Astrocyte (in vitro differentiated cells and primary cell): Measurements from ENCODE around the gene SDF2L1. TPM values are rescaled to one million over a fixed set of nuclear protein-coding genes. Genes with fewer than 3 reads are reported as not detected.
"Not testable (repeated sequence)": the region's sequence is repeated elsewhere in the genome, so short reads cannot be mapped to it uniquely, and the experiment has no call there.

Experiments used
- DNase-seq: peaks from one replicate; pipeline ENCODE4 v3.0.0-alpha.2; 2010; ENCODE audit warnings: low read depth
- FAIRE-seq: peaks from 2 replicates; lab custom pipeline; 2011; peaks lifted over from hg19 to GRCh38; lab: Jason Lieb, UNC
- H2AFZ ChIP-seq: 2 replicates; pipeline ENCODE4 v1.6.0; 2012; ENCODE audit warnings: low read depth, low read length, inconsistent platforms
- H3K27ac ChIP-seq: 2 replicates; pipeline ENCODE4 v1.5.1; 2011; ENCODE audit warnings: low read depth, low read length, inconsistent platforms
- H3K27me3 ChIP-seq: 2 replicates; pipeline ENCODE4 v1.6.0; 2011; ENCODE audit warnings: low read length, inconsistent platforms; ENCODE audit not compliant: insufficient read depth
- H3K36me3 ChIP-seq: 2 replicates; pipeline ENCODE4 v1.5.1; 2011; ENCODE audit warnings: low read length, inconsistent platforms; ENCODE audit not compliant: insufficient read depth
- H3K4me1 ChIP-seq: 2 replicates; pipeline ENCODE4 v1.5.1; 2011; ENCODE audit warnings: low read length, inconsistent platforms; ENCODE audit not compliant: insufficient read depth
- H3K4me2 ChIP-seq: 2 replicates; pipeline ENCODE4 v1.6.0; 2012; ENCODE audit warnings: low read length, inconsistent platforms
- H3K4me3 ChIP-seq: 2 replicates; pipeline ENCODE4 v1.5.1; 2011; ENCODE audit warnings: low read depth, mild to moderate bottlenecking, low read length, inconsistent platforms; ENCODE audit not compliant: insufficient read depth
- H3K79me2 ChIP-seq: 2 replicates; pipeline ENCODE4 v1.6.0; 2012; ENCODE audit warnings: mild to moderate bottlenecking, low read length, inconsistent platforms; ENCODE audit not compliant: insufficient read depth
- H3K9ac ChIP-seq: 2 replicates; pipeline ENCODE4 v1.6.0; 2012; ENCODE audit warnings: mild to moderate bottlenecking, low read length, inconsistent platforms
- H3K9me3 ChIP-seq: 2 replicates; pipeline ENCODE4 v1.5.1; 2012; ENCODE audit warnings: low read depth, mild to moderate bottlenecking, low read length, inconsistent platforms; ENCODE audit not compliant: insufficient read depth
- H4K20me1 ChIP-seq: 2 replicates; pipeline ENCODE4 v1.6.0; 2012; ENCODE audit warnings: low read length, inconsistent platforms; ENCODE audit not compliant: insufficient read depth
- H3K27ac Mint-ChIP-seq: one replicate; pipeline ENCODE4 v1.8.0; 2021; ENCODE audit warnings: mild to moderate bottlenecking, mixed read lengths; ENCODE audit not compliant: unreplicated experiment
- H3K27me3 Mint-ChIP-seq: one replicate; pipeline ENCODE4 v1.8.0; 2021; ENCODE audit warnings: low read depth, mixed read lengths; ENCODE audit not compliant: unreplicated experiment
- H3K36me3 Mint-ChIP-seq: one replicate; pipeline ENCODE4 v1.8.0; 2021; ENCODE audit warnings: low read depth, mixed read lengths; ENCODE audit not compliant: unreplicated experiment
- H3K4me1 Mint-ChIP-seq: one replicate; pipeline ENCODE4 v1.8.0; 2021; ENCODE audit warnings: low read depth, mixed read lengths; ENCODE audit not compliant: unreplicated experiment
- H3K4me3 Mint-ChIP-seq: one replicate; pipeline ENCODE4 v1.8.0; 2021; ENCODE audit warnings: mild to moderate bottlenecking, moderate library complexity, mixed read lengths; ENCODE audit not compliant: unreplicated experiment
- H3K9me3 Mint-ChIP-seq: one replicate; pipeline ENCODE4 v1.8.0; 2021; ENCODE audit warnings: mild to moderate bottlenecking, mixed read lengths; ENCODE audit not compliant: unreplicated experiment
- CTCF ChIP-seq: IDR thresholded peaks from 2 replicates; pipeline ENCODE4 v1.5.1; 2011; ENCODE audit warnings: low read depth, mild to moderate bottlenecking, inconsistent platforms, low read length, moderate library complexity; ENCODE audit not compliant: insufficient read depth
- EZH2 ChIP-seq: IDR thresholded peaks from 2 replicates; pipeline ENCODE4 v1.6.1; 2012; ENCODE audit warnings: mild to moderate bottlenecking, low read length, inconsistent platforms; ENCODE audit not compliant: insufficient read depth
- total RNA-seq: library from RNA; stranded (reverse); gene quantifications from 2 replicates; pipeline ENCODE4 v1.2.1, GENCODE V29; 2021

Gene SDF2L1
- total RNA-seq, 1 donor from 2014 or later = 49.5 TPM

GRCh38 chr22:21635771-21636510 lies 6.2 kb upstream of the SDF2L1 start:
- Histone ChIP-seq H3K4me2 (no peak overlapping the region), H3K36me3 (no peaks in the 10 kb centered on the region), H3K27ac (no peak overlapping the region), H3K79me2 (no peaks in the 10 kb centered on the region), H3K9me3 (no peaks in the 10 kb centered on the region), H3K9ac (no peak overlapping the region), H4K20me1 (no peaks in the 10 kb centered on the region), H2AFZ (no peak overlapping the region), H3K4me1 (no peaks in the 10 kb centered on the region), H3K27me3 (no peaks in the 10 kb centered on the region), H3K4me3 (no peak overlapping the region)
- H3K27me3 Mint-ChIP-seq = peaks cover 22% of the 10 kb centered on the region
- FAIRE-seq (no peak), DNase-seq (no peak)
- H3K36me3 Mint-ChIP-seq = peaks cover 4% of the 10 kb centered on the region
- TF ChIP-seq EZH2 = no peak
- H3K4me1 Mint-ChIP-seq = no peaks in the 10 kb centered on the region
- no peaks in the 10 kb centered on the region for H3K9me3 Mint-ChIP-seq
- H3K27ac Mint-ChIP-seq = no peak overlapping the region
- H3K4me3 Mint-ChIP-seq = peak overlapping the region; percentile 50

- Histone ChIP-seq H3K79me2 (no peaks in the 10 kb centered on the region), H3K4me2 (no peak overlapping the region), H3K4me1 (peaks cover 6% of the 10 kb centered on the region), H2AFZ (no peak overlapping the region), H3K4me3 (no peak overlapping the region), H3K36me3 (no peaks in the 10 kb centered on the region), H3K27ac (no peak overlapping the region), H3K9me3 (no peaks in the 10 kb centered on the region), H3K9ac (no peak overlapping the region), H3K27me3 (no peaks in the 10 kb centered on the region), H4K20me1 (no peaks in the 10 kb centered on the region)
- no peak overlapping the region for H3K4me3 Mint-ChIP-seq
- no peaks in the 10 kb centered on the region for H3K4me1 Mint-ChIP-seq
- no peaks in the 10 kb centered on the region for H3K9me3 Mint-ChIP-seq
- peaks cover 4% of the 10 kb centered on the region for H3K36me3 Mint-ChIP-seq
- peaks cover 22% of the 10 kb centered on the region for H3K27me3 Mint-ChIP-seq
- DNase-seq (no peak), FAIRE-seq (no peak)
- no peak overlapping the region for H3K27ac Mint-ChIP-seq
- TF ChIP-seq EZH2 = no peak
- TF ChIP-seq CTCF = no peak
These were observed 5.4 kb upstream of the SDF2L1 start for GRCh38 chr22:21636629-21637218.

GRCh38 chr22:21637450-21637849 lies 4.7 kb upstream of the SDF2L1 start:
- H3K4me3 Mint-ChIP-seq, H3K9ac ChIP-seq, H2AFZ ChIP-seq, H3K36me3 ChIP-seq, H3K4me1 ChIP-seq, FAIRE-seq, H3K27ac Mint-ChIP-seq, H3K36me3 Mint-ChIP-seq, DNase-seq, H3K4me2 ChIP-seq, H3K9me3 Mint-ChIP-seq, H3K79me2 ChIP-seq, H4K20me1 ChIP-seq, H3K4me3 ChIP-seq, H3K4me1 Mint-ChIP-seq, H3K9me3 ChIP-seq, H3K27ac ChIP-seq, H3K27me3 ChIP-seq: not testable (repeated sequence)
- H3K27me3 Mint-ChIP-seq = peaks cover 22% of the 10 kb centered on the region
